K562 (cell line): ENCODE results near the gene COMMD4.

Source experiments
- CTBP1 ChIP-seq: fragments of 450-650 bp; IDR thresholded peaks from 2 replicates; pipeline ENCODE4 v1.6.1; 2016; ENCODE audit warnings: borderline replicate concordance
- CTCF ChIP-seq, 3 experiments: IDR thresholded peaks in 2 of 3; conservative IDR thresholded peaks in 1 of 3; 2 replicates each; pipeline ENCODE4 v1.5.1; 2011 to 2012; ENCODE audit warnings: low read length in 3 of 3, mild to moderate bottlenecking in 3 of 3, control low read depth in 2 of 3, improper control_type of control experiment in 1 of 3, inconsistent platforms in 1 of 3, low read depth in 1 of 3, mixed read lengths in 1 of 3, moderate library complexity in 1 of 3; ENCODE audit not compliant: insufficient read depth in 2 of 3
- DPF2 ChIP-seq: fragments of 450-650 bp; IDR thresholded peaks from 2 replicates; pipeline ENCODE4 v1.6.1; 2016
- GTF2E2 ChIP-seq: fragments of 200-800 bp; sonication (Bioruptor generic); IDR thresholded peaks from 2 replicates; pipeline ENCODE4 v1.6.1; 2016; ENCODE audit warnings: missing genetic modification characterization, missing compliant biosample characterization
- MXI1 ChIP-seq: IDR thresholded peaks from 2 replicates; pipeline ENCODE4 v1.6.1; 2011; ENCODE audit warnings: low read depth, mild to moderate bottlenecking, improper control_type of control experiment, low read length
- POLR2A ChIP-seq: fragments of 450-650 bp; conservative IDR thresholded peaks from 2 replicates; pipeline ENCODE4 v1.6.1; 2016
- SMARCC2 ChIP-seq: fragments of 450-650 bp; IDR thresholded peaks from 2 replicates; pipeline ENCODE4 v1.6.1; 2017; ENCODE audit warnings: antibody characterized with exemption, moderate library complexity, mild to moderate bottlenecking, low read depth
- SP1 ChIP-seq: sonication (generic); formaldehyde crosslinking; IDR thresholded peaks from 2 replicates; pipeline ENCODE4 v1.8.1; 2022; ENCODE audit warnings: mild to moderate bottlenecking, missing genetic modification reagents
- ZNF217 ChIP-seq: sonication (generic); formaldehyde crosslinking; IDR thresholded peaks from 2 replicates; pipeline ENCODE4 v1.8.0; 2022; ENCODE audit warnings: mild to moderate bottlenecking, missing genetic modification reagents

GRCh38 chr15:75350601-75351361 lies 14.9 kb downstream of the COMMD4 start:
- no peak for TF ChIP-seq GTF2E2 (tag)
- TF ChIP-seq CTCF (IDR thresholded peaks at IDR 0.05 in 2 of 3, conservative IDR thresholded peaks at IDR 0.05 in 1 of 3; ENCODE audit: insufficient read depth in 2 of 3, low read depth in 1 of 3, low read length in 3 of 3), result no peak
- no peak for TF ChIP-seq CTBP1
- TF ChIP-seq ZNF217 (CRISPR knock-in tag), result no peak
- TF ChIP-seq MXI1, result no peak
- TF ChIP-seq DPF2, result no peak
- no peak for TF ChIP-seq POLR2A
- no peak for TF ChIP-seq SP1 (CRISPR knock-in tag)
- no peak for TF ChIP-seq SMARCC2
